ENCODE results near the gene SEPSECS. TPM values are rescaled to one million over a fixed set of nuclear protein-coding genes. Genes with fewer than 3 reads are reported as not detected.

The SEPSECS gene
- total and polyA plus RNA-seq, 2 of the 8 experiments (the other 6 are each of a cell fraction or from before 2014, with no cell fraction given) = 1.9 to 4.1 TPM

DNA sequence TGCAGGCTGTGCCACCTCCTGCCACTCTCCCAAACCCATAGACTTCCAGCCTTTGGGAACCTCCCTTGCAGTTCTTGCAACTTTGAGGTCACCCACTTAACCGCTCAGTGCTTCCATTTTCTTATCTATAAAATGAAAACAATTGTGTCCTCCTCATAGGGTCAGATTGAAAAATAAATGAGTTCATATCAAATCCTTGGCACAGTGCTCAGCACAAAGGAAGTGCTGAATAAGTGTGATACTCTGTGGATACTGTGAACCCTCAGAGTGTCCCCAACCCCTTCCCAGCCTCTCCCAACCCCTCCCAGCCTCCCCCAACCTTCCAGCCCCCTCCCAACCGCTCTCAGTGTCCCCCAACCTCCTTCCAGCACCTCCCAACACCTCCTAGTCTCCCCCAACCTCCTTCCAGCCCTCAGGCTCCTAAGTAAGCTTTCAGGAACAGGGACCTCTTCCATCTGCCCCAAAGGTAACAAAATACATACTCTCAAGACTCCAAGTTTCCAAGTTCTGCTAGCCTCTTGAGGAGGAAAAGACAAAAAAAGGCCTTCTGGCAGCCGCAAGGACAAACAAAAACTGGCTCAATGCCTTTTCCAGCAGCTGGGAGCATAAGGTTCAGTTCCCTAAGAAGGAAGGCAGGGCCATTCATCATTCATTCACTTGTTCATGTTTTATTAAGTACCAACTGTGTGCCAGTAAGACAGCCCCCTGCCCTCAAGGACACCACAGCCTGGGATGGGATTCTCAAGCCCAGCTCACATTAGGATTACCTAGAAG is 83.4 kb downstream of the SEPSECS start (continued):
- TF ChIP-seq CHD7 (IDR thresholded peaks at IDR 0.05; ENCODE audit: insufficient replicate concordance, low read length) = no peak
- no peak for TF ChIP-seq JUND (IDR thresholded peaks at IDR 0.05; ENCODE audit: low read length)
- no peak for TF ChIP-seq CBX8 (IDR thresholded peaks at IDR 0.05; ENCODE audit: borderline replicate concordance, low read depth, low read length)
- TF ChIP-seq RBBP5 (IDR thresholded peaks at IDR 0.05; ENCODE audit: borderline replicate concordance, low read depth, low read length) = no peak
- TF ChIP-seq CEBPB (IDR thresholded peaks at IDR 0.05; ENCODE audit: low read depth, low read length) = no peak
- TF ChIP-seq, protein P1, sequence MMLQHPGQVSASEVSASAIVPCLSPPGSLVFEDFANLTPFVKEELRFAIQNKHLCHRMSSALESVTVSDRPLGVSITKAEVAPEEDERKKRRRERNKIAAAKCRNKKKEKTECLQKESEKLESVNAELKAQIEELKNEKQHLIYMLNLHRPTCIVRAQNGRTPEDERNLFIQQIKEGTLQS (IDR thresholded peaks at IDR 0.05; ENCODE audit: insufficient read depth, low read depth, low read length) = no peak

Data from H1 (cell line).